HUDEP-2 (cell line): ENCODE results near the gene PRUNE1.

Experiments
- DNase-seq, 76 experiments: peaks; one replicate each; lab custom pipeline; 2025; ENCODE audit not compliant: unreplicated experiment in 76 of 76; lab: John Stamatoyannopoulos, UW

PRUNE1 gene

GRCh38 chr1:151008244-151009205, at the start of gene PRUNE1:
TSS of gene PRUNE1 (plus strand) at chr1:151008449. CDS start at chr1:151008633, 184 bp downstream.
- peak in 74 of 76 experiments; percentile 34 to 95 (median 90) for DNase-seq

GRCh38 chr1:150960646-150961045, 47.6 kb upstream of the PRUNE1 start:
- no peak for DNase-seq

- no peak for DNase-seq
Measured at GRCh38 chr1:150961756-150962155, 46.5 kb upstream of the PRUNE1 start.

- no peak for DNase-seq
Measured at GRCh38 chr1:150963321-150964163, 44.7 kb upstream of the PRUNE1 start.

GRCh38 chr1:150964164-150964489, 44.1 kb upstream of the PRUNE1 start:
- no peak for DNase-seq

GRCh38 chr1:150965605-150966004, 42.6 kb upstream of the PRUNE1 start:
- no peak for DNase-seq

- no peak for DNase-seq
Measured at GRCh38 chr1:150966011-150966410, 42.2 kb upstream of the PRUNE1 start.

- no peak for DNase-seq
Measured at GRCh38 chr1:150967936-150968335, 40.3 kb upstream of the PRUNE1 start.

GRCh38 chr1:150968491-150968890, 39.8 kb upstream of the PRUNE1 start:
- no peak for DNase-seq

GRCh38 chr1:150969626-150970025, 38.6 kb upstream of the PRUNE1 start:
- DNase-seq: no peak

- DNase-seq: no peak
Measured at GRCh38 chr1:150970808-150971582, 37.3 kb upstream of the PRUNE1 start.

- DNase-seq: no peak
Measured at GRCh38 chr1:150971583-150972416, 36.4 kb upstream of the PRUNE1 start.

- DNase-seq: peak in 1 of 76 experiments; percentile 13
Measured at GRCh38 chr1:150972417-150972940, 35.8 kb upstream of the PRUNE1 start.

- DNase-seq: peak in 10 of 76 experiments; percentile 11 to 61 (median 26)
Measured at GRCh38 chr1:150973258-150973835, 34.9 kb upstream of the PRUNE1 start.

GRCh38 chr1:150973836-150974579, 34.2 kb upstream of the PRUNE1 start:
- peak in 16 of 76 experiments; percentile 11 to 61 (median 30) for DNase-seq

- DNase-seq: peak in 61 of 76 experiments; percentile 13 to 80 (median 56)
Measured at GRCh38 chr1:150974580-150975478, 33.4 kb upstream of the PRUNE1 start, which contains the start of gene CERS2. TSS of gene CERS2 (minus strand) at chr1:150974835. CDS start at chr1:150969090, 5,745 bp downstream.

- peak in 6 of 76 experiments; percentile 4 to 47 (median 18) for DNase-seq
Measured at GRCh38 chr1:150976401-150976821, 31.8 kb upstream of the PRUNE1 start.
